Natural killer cell (primary cell): Measurements from ENCODE around the gene TEX261. TPM values are rescaled to one million over a fixed set of nuclear protein-coding genes. Genes with fewer than 3 reads are reported as not detected.
"Not testable (repeated sequence)": the region's sequence is repeated elsewhere in the genome, so short reads cannot be mapped to it uniquely, and the experiment has no call there.

Experiments used
- ATAC-seq, 3 donors: fragments of 150-1000 bp in 2 of 3; fragments of 200-7000 bp in 1 of 3; cut with Tn5 transposase; 1 replicate in 1 of 3; 2 replicates in 2 of 3; pipeline ENCODE4 v1.10.0; 2021; ENCODE audit warnings: mild to moderate bottlenecking in 2 of 3, moderate library complexity in 2 of 3
- DNase-seq, 2 donors: peaks; one replicate each; pipeline versions ENCODE4 v3.0.0 to v3.0.0-alpha.2; 2013 to 2021; ENCODE audit warnings: mixed read lengths in 1 of 2
- H3K27ac ChIP-seq: one replicate; pipeline ENCODE4 v1.5.1; 2013; ENCODE audit warnings: mild to moderate bottlenecking, low read length
- H3K27me3 ChIP-seq: one replicate; pipeline ENCODE4 v1.6.1; 2013; ENCODE audit warnings: low read length; ENCODE audit not compliant: control insufficient read depth, insufficient read depth
- H3K36me3 ChIP-seq: one replicate; pipeline ENCODE4 v1.6.1; 2013; ENCODE audit warnings: low read length; ENCODE audit not compliant: control insufficient read depth, insufficient read depth
- H3K4me1 ChIP-seq: one replicate; pipeline ENCODE4 v1.6.1; 2013; ENCODE audit warnings: low read length; ENCODE audit not compliant: control insufficient read depth, insufficient read depth
- H3K4me3 ChIP-seq: one replicate; pipeline ENCODE4 v1.5.1; 2013; ENCODE audit warnings: low read length
- H3K9me3 ChIP-seq: one replicate; pipeline ENCODE4 v1.6.1; 2013; ENCODE audit warnings: low read length; ENCODE audit not compliant: control insufficient read depth, insufficient read depth
- H3K27ac Mint-ChIP-seq, 2 donors: one replicate each; pipeline ENCODE4 v1.8.0; 2022; ENCODE audit warnings: mild to moderate bottlenecking in 2 of 2, mixed read lengths in 2 of 2, moderate library complexity in 1 of 2
- H3K27me3 Mint-ChIP-seq, 2 donors: one replicate each; pipeline ENCODE4 v1.8.0; 2022; ENCODE audit warnings: low read depth in 2 of 2, mixed read lengths in 2 of 2
- H3K36me3 Mint-ChIP-seq: one replicate; pipeline ENCODE4 v1.8.0; 2022; ENCODE audit warnings: mixed read lengths
- H3K4me1 Mint-ChIP-seq, 2 donors: one replicate each; pipeline ENCODE4 v1.8.0; 2022; ENCODE audit warnings: mixed read lengths in 2 of 2
- H3K4me3 Mint-ChIP-seq: one replicate; pipeline ENCODE4 v1.8.0; 2022; ENCODE audit warnings: mild to moderate bottlenecking, moderate library complexity, mixed read lengths
- H3K9me3 Mint-ChIP-seq, 2 donors: one replicate each; pipeline ENCODE4 v1.8.0; 2022; ENCODE audit warnings: mixed read lengths in 2 of 2
- WGBS: methylation state at CpG from one replicate; pipeline ENCODE4 v1.1.7; 2013; ENCODE audit warnings: missing lambda C conversion rate; ENCODE audit not compliant: insufficient coverage; 5-methylcytosine and 5-hydroxymethylcytosine counted together
- intact Hi-C: fragments of 100-400 bp; cut with micrococcal nuclease; formaldehyde crosslinking; loops from one replicate; pipeline ENCODE4 v1.14.2; 2022
- total RNA-seq, 4 donors: library from RNA; stranded (reverse); fragments of 120-200 nt in 1 of 4; gene quantifications; one replicate each; pipeline versions ENCODE4 v1.2.3 to v1.2.4, GENCODE V29; 2013 to 2022
- TF ChIP-seq, protein P1 (sequence below): fragments of 200-600 bp; IDR thresholded peaks from one replicate; pipeline ENCODE4 v1.8.0; 2022; ENCODE audit warnings: antibody characterized with exemption

The TEX261 gene
- 10 to 100 TPM; 30.3 to 44.2 (median 43.2) TPM for total RNA-seq
- total RNA-seq (2013): 24.3 TPM

GRCh38 chr2:70994699-70995425, at the start of gene TEX261:
Gene TEX261, minus strand, starts transcription at chr2:70994873. Its CDS starts 116 bp downstream, at chr2:70994757.
- TF ChIP-seq, protein P1, sequence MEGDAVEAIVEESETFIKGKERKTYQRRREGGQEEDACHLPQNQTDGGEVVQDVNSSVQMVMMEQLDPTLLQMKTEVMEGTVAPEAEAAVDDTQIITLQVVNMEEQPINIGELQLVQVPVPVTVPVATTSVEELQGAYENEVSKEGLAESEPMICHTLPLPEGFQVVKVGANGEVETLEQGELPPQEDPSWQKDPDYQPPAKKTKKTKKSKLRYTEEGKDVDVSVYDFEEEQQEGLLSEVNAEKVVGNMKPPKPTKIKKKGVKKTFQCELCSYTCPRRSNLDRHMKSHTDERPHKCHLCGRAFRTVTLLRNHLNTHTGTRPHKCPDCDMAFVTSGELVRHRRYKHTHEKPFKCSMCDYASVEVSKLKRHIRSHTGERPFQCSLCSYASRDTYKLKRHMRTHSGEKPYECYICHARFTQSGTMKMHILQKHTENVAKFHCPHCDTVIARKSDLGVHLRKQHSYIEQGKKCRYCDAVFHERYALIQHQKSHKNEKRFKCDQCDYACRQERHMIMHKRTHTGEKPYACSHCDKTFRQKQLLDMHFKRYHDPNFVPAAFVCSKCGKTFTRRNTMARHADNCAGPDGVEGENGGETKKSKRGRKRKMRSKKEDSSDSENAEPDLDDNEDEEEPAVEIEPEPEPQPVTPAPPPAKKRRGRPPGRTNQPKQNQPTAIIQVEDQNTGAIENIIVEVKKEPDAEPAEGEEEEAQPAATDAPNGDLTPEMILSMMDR: peak; percentile 54
- H3K4me1 Mint-ChIP-seq: peaks cover 33 to 35% of the 10 kb centered on the region in 2 donors
- Histone ChIP-seq H3K36me3 (peaks cover 15% of the 10 kb centered on the region), H3K27me3 (no peaks in the 10 kb centered on the region), H3K4me1 (peaks cover 27% of the 10 kb centered on the region), H3K27ac (peak within 1 kb of the TSS; percentile 71), H3K9me3 (no peaks in the 10 kb centered on the region), H3K4me3 (peak within 1 kb of the TSS; percentile 90)
- H3K27me3 Mint-ChIP-seq: no peaks in the 10 kb centered on the region
- H3K9me3 Mint-ChIP-seq: no peaks in the 10 kb centered on the region
- peak within 1 kb of the TSS; percentile 91 for H3K4me3 Mint-ChIP-seq
- ATAC-seq (peak; percentile 96 to 99 (median 98)), DNase-seq (peak; percentile 90 to 92)
- under 1% methylated on average over 65 of the region's 65 CpGs for WGBS
- intact Hi-C loops: loop anchor here (1.0 to 2.0 kb wide), 3 partner anchors 10 to 30 kb away; no protein-coding TSS in a partner anchor
- peak within 1 kb of the TSS; percentile 86 to 92 for H3K27ac Mint-ChIP-seq
- H3K36me3 Mint-ChIP-seq: no peaks in the 10 kb centered on the region

DNA sequence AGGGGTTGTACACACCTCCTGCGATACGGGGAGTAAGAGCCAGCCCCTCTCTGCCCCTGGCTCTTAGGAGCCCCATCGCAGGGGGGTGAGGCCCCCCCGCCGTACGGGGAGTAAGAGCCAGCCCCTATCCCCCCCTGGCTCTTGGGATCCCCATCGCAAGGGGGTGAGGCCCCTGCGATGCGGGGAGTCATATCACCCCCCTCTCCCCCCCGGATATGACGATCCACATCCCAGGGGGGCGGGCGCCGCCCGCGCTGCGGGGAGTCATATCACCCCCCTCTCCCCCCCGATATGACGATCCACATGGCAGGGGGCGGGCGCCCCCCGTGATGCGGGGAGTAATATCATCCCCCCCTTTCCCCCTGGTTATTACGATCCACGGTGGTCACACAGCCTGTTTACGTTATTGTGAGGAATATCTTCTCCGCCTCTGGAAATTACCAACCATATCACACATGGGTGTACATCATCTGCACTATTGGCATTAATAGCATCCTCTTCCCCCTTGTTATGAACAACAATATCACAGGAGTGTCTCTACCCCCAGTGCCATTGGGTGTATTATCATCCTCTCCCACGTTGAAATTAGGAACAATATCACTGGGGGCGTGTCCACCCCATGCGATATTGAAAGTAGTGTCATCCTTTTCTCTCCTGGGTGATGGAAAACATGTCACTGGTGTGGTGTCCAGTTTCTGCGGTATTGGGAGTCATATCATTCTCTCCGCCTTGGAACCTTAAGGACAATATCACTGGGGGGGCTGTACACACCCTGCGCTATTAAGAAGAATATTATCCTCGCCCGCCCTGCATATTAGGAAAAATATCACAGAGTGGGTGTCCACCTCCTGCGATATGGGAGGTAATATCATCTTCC, 49.1 kb upstream of the TEX261 start:
- no peak for DNase-seq
- 80% methylated on average over 32 of the region's 36 CpGs for WGBS
- no peaks in the 10 kb centered on the region for H3K36me3 Mint-ChIP-seq
- no peak overlapping the region for H3K27ac Mint-ChIP-seq
- no peak overlapping the region for H3K27ac ChIP-seq
- H3K27me3 Mint-ChIP-seq: peaks cover 6 to 10% of the 10 kb centered on the region in 2 donors
- H3K4me1 ChIP-seq: no peaks in the 10 kb centered on the region
- intact Hi-C loops: no loop called here
- no peaks in the 10 kb centered on the region for H3K36me3 ChIP-seq
- no peaks in the 10 kb centered on the region for H3K4me1 Mint-ChIP-seq
- no peak for ATAC-seq
- no peaks in the 10 kb centered on the region for H3K9me3 ChIP-seq
- H3K4me3 ChIP-seq: no peak overlapping the region
- H3K4me3 Mint-ChIP-seq: no peak overlapping the region
- H3K27me3 ChIP-seq: no peaks in the 10 kb centered on the region
- TF ChIP-seq, protein P1: no peak
- no peaks in the 10 kb centered on the region for H3K9me3 Mint-ChIP-seq

DNA sequence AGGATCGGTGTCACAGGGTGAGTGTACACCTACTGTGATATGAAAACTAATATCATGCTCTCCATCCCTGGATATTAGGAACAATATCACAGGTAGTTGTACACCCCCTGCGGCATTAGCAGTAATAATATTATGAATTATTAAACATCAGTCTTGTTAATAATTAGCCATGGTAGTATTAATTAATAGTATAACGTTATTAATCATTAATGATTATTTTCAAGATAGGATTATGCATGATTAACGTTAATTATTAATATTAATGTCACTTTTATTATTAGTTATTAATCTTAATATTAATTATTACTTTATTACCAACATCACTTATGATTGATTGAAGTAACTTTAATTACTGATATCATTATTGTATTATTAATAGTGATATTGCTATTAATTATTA, 47.6 kb upstream of the TEX261 start:
- intact Hi-C loops: no loop called here
- WGBS: 80% methylated on average over 1 of the region's 4 CpGs
- Histone ChIP-seq H3K4me1 (no peaks in the 10 kb centered on the region), H3K9me3 (no peaks in the 10 kb centered on the region), H3K4me3 (no peak overlapping the region), H3K27ac (no peak overlapping the region), H3K36me3 (no peaks in the 10 kb centered on the region), H3K27me3 (no peaks in the 10 kb centered on the region)
- H3K4me1 Mint-ChIP-seq: no peaks in the 10 kb centered on the region
- no peaks in the 10 kb centered on the region for H3K9me3 Mint-ChIP-seq
- ATAC-seq (no peak), DNase-seq (no peak)
- TF ChIP-seq, protein P1: no peak
- H3K27me3 Mint-ChIP-seq: peaks cover 17 to 19% of the 10 kb centered on the region in 2 donors
- H3K36me3 Mint-ChIP-seq: no peaks in the 10 kb centered on the region
- H3K4me3 Mint-ChIP-seq: no peak overlapping the region
- H3K27ac Mint-ChIP-seq: no peak overlapping the region

- 90% methylated on average over 7 of the region's 8 CpGs for WGBS
Observed at GRCh38 chr2:71036296-71036695, 41.6 kb upstream of the TEX261 start.

GRCh38 chr2:71023553-71024243, 29.0 kb upstream of the TEX261 start:
- not testable (repeated sequence) for H3K9me3 Mint-ChIP-seq

More at GRCh38 chr2:71036296-71036695, 41.6 kb upstream of the TEX261 start:
- H3K9me3 ChIP-seq, H3K27ac Mint-ChIP-seq, H3K4me1 ChIP-seq, H3K4me3 ChIP-seq, intact Hi-C loops, ATAC-seq, H3K36me3 Mint-ChIP-seq, H3K9me3 Mint-ChIP-seq, H3K27me3 ChIP-seq, H3K27ac ChIP-seq, DNase-seq, H3K4me1 Mint-ChIP-seq, H3K4me3 Mint-ChIP-seq, H3K36me3 ChIP-seq: not testable (repeated sequence)
- peaks cover 30 to 31% of the 10 kb centered on the region in 2 donors for H3K27me3 Mint-ChIP-seq

More at GRCh38 chr2:71023553-71024243, 29.0 kb upstream of the TEX261 start:
- H3K9me3 ChIP-seq, H3K27me3 ChIP-seq, H3K4me1 Mint-ChIP-seq, H3K27me3 Mint-ChIP-seq, H3K27ac Mint-ChIP-seq, H3K27ac ChIP-seq, ATAC-seq, H3K4me3 ChIP-seq, H3K36me3 Mint-ChIP-seq, H3K4me1 ChIP-seq, intact Hi-C loops, H3K36me3 ChIP-seq, H3K4me3 Mint-ChIP-seq: not testable (repeated sequence)
- 60% methylated on average over 15 of the region's 15 CpGs for WGBS
- peak in 1 of 2 donors; percentile 67 for DNase-seq
